GM12873 (cell line): ENCODE data around the gene SGPP1.

ENCODE experiments used
- CTCF ChIP-seq: IDR thresholded peaks from 2 replicates; pipeline ENCODE4 v1.5.1; 2012; ENCODE audit warnings: low read depth, mild to moderate bottlenecking, moderate library complexity, low read length, control low read depth; ENCODE audit not compliant: insufficient read depth; ENCODE audit errors: missing control alignments

Gene SGPP1

GRCh38 chr14:63670692-63671091 lies 57.2 kb downstream of the SGPP1 start:
- TF ChIP-seq CTCF: no peak

- TF ChIP-seq CTCF: no peak
These were observed 61.5 kb downstream of the SGPP1 start for GRCh38 chr14:63666335-63666734.

GRCh38 chr14:63663428-63664341 lies 64.2 kb downstream of the SGPP1 start:
- TF ChIP-seq CTCF: no peak

GRCh38 chr14:63662776-63663175 lies 65.1 kb downstream of the SGPP1 start:
- TF ChIP-seq CTCF: no peak

- TF ChIP-seq CTCF: no peak
These were observed 68.1 kb downstream of the SGPP1 start for GRCh38 chr14:63659726-63660125.

- no peak for TF ChIP-seq CTCF
These were observed 71.7 kb downstream of the SGPP1 start for GRCh38 chr14:63656194-63656593.

GRCh38 chr14:63654936-63655335 lies 72.9 kb downstream of the SGPP1 start:
- TF ChIP-seq CTCF: no peak
